Endothelial cell of umbilical vein (primary cell): ENCODE results near the gene DCP2. TPM values are rescaled to one million over a fixed set of nuclear protein-coding genes. Genes with fewer than 3 reads are reported as not detected.

ENCODE experiments used
- BruUV-seq: library from RNA; stranded (reverse); fragments of 400-500 nt; replicated peaks from 2 replicates; lab custom pipeline; 2021; lab: Mats Ljungman, UMichigan
- CTCF ChIA-PET: fragments of 300-600, 350-600 bp; sonication (Branson Sonifier 250); formaldehyde crosslinking; loops from one replicate; lab custom pipeline; 2021; ENCODE audit warnings: antibody characterized with exemption, inconsistent platforms; lab: Charles Lee
- POLR2A ChIA-PET: fragments of 300-600, 350-600 bp; sonication (Branson Sonifier 250); formaldehyde crosslinking; loops from one replicate; lab custom pipeline; 2021; ENCODE audit warnings: antibody characterized with exemption, inconsistent platforms; lab: Charles Lee
- DNase-seq: peaks from one replicate; pipeline ENCODE4 v3.0.0-alpha.2; 2011; ENCODE audit warnings: low read depth, low spot score
- FAIRE-seq: peaks from 2 replicates; lab custom pipeline; 2011; peaks lifted over from hg19 to GRCh38; lab: Jason Lieb, UNC
- H2AFZ ChIP-seq: 2 replicates; pipeline ENCODE4 v1.6.0; 2012; ENCODE audit warnings: low read depth, low read length, control low read depth, inconsistent platforms
- H3K27ac ChIP-seq: 2 replicates; pipeline ENCODE4 v1.5.1; 2011; ENCODE audit warnings: low read depth, mild to moderate bottlenecking, control low read depth, low read length, moderate library complexity; ENCODE audit not compliant: insufficient read depth
- H3K27me3 ChIP-seq, 2 experiments: 2 replicates each; pipeline versions ENCODE4 v1.6.0 to v1.6.1; 2011; ENCODE audit warnings: low read length in 2 of 2, mixed read lengths in 1 of 2; ENCODE audit not compliant: control insufficient read depth in 2 of 2, insufficient read depth in 2 of 2
- H3K36me3 ChIP-seq, 2 experiments: 2 replicates in 1 of 2; 3 replicates in 1 of 2; pipeline ENCODE4 v1.5.1; 2011; ENCODE audit warnings: low read length in 2 of 2, mild to moderate bottlenecking in 1 of 2, moderate library complexity in 1 of 2; ENCODE audit not compliant: control insufficient read depth in 2 of 2, insufficient read depth in 2 of 2; ENCODE audit errors: extremely low read depth in 1 of 2
- H3K4me1 ChIP-seq: 3 replicates; pipeline ENCODE4 v1.5.1; 2011; ENCODE audit warnings: mild to moderate bottlenecking, low read length; ENCODE audit not compliant: control insufficient read depth, insufficient read depth; ENCODE audit errors: extremely low read depth
- H3K4me2 ChIP-seq: 2 replicates; pipeline ENCODE4 v1.6.1; 2011; ENCODE audit warnings: low read length, control low read depth, mixed read lengths; ENCODE audit not compliant: insufficient read depth
- H3K4me3 ChIP-seq, 3 experiments: fragments of 200-600 bp in 1 of 3; sonication (generic), shearing (Covaris generic) in 1 of 3; replicated peaks in 1 of 3; 2 replicates each; pipeline ENCODE4 v1.5.1; 2011 to 2016; ENCODE audit warnings: control low read depth in 3 of 3, low read length in 3 of 3, mild to moderate bottlenecking in 2 of 3, inconsistent platforms in 1 of 3, low read depth in 1 of 3, moderate library complexity in 1 of 3; ENCODE audit not compliant: insufficient read depth in 1 of 3
- H3K79me2 ChIP-seq: 2 replicates; pipeline ENCODE4 v1.6.0; 2012; ENCODE audit warnings: low read length, inconsistent platforms; ENCODE audit not compliant: control insufficient read depth, insufficient read depth
- H3K9ac ChIP-seq: replicated peaks from 2 replicates; pipeline ENCODE3; 2011; ENCODE audit warnings: low read length, control low read depth; ENCODE audit not compliant: insufficient read depth; ENCODE audit errors: extremely low read depth
- H3K9me1 ChIP-seq: replicated peaks from 3 replicates; pipeline ENCODE4 v1.6.0; 2011; ENCODE audit warnings: mild to moderate bottlenecking, low read length; ENCODE audit not compliant: control insufficient read depth, insufficient read depth; ENCODE audit errors: extremely low read depth
- H3K9me3 ChIP-seq: replicated peaks from 2 replicates; pipeline ENCODE4 v1.5.1; 2012; ENCODE audit warnings: low read length, inconsistent platforms; ENCODE audit not compliant: control insufficient read depth, insufficient read depth
- H4K20me1 ChIP-seq: replicated peaks from 2 replicates; pipeline ENCODE3; 2011; ENCODE audit warnings: mild to moderate bottlenecking, low read length; ENCODE audit not compliant: control insufficient read depth, insufficient read depth; ENCODE audit errors: extremely low read depth
- FOS ChIP-seq: IDR thresholded peaks from 2 replicates; pipeline ENCODE4 v1.6.1; 2011; ENCODE audit warnings: mild to moderate bottlenecking, low read length, moderate library complexity, borderline replicate concordance; ENCODE audit not compliant: insufficient read depth
- JUN ChIP-seq: IDR thresholded peaks from 2 replicates; pipeline ENCODE4 v1.6.1; 2011; ENCODE audit warnings: borderline replicate concordance, low read depth; ENCODE audit not compliant: insufficient read length, insufficient read depth
- MYC ChIP-seq: IDR thresholded peaks from one replicate; pipeline ENCODE4 v1.6.1; 2011; ENCODE audit warnings: mild to moderate bottlenecking, low read depth, low read length
- POLR2A ChIP-seq: IDR thresholded peaks from 2 replicates; pipeline ENCODE4 v1.6.1; 2012; ENCODE audit warnings: low read depth, mild to moderate bottlenecking, control low read depth, low read length
- POLR2AphosphoS5 ChIP-seq: IDR thresholded peaks from 2 replicates; pipeline ENCODE4 v1.6.1; 2012; ENCODE audit warnings: low read depth, mild to moderate bottlenecking, control low read depth, low read length, moderate library complexity; ENCODE audit not compliant: insufficient read depth
- dilution Hi-C: fragments of 300-500 bp; cut with MboI; formaldehyde crosslinking; loops from one replicate; pipeline ENCODE4 v1.15.0; 2019; ENCODE audit warnings: low sequenced_read_pairs; ENCODE audit not compliant: extremely low pct_ligation_motif_present
- intact Hi-C: fragments of 100-400 bp; cut with micrococcal nuclease; formaldehyde crosslinking; loops from one replicate; pipeline ENCODE4 v1.10.0; 2022
- polyA plus RNA-seq, 4 experiments: library from polyadenylated mRNA; depleted of rRNA in 3 of 4; stranded (reverse) in 3 of 4; unstranded in 1 of 4; fragments of >200 nt; gene quantifications; 2 replicates each; pipeline versions ENCODE4 v1.2.1 to v1.2.3, GENCODE V29; 2011 to 2012; ENCODE audit warnings: missing spikeins in 1 of 4
- total RNA-seq: library from RNA; stranded (reverse); gene quantifications from 2 replicates; pipeline ENCODE4 v1.2.3, GENCODE V29; 2021
- TF ChIP-seq, protein P1 (sequence below): IDR thresholded peaks from 2 replicates; pipeline ENCODE4 v1.6.1; 2011; ENCODE audit not compliant: insufficient read depth, insufficient read length

The DCP2 gene
- total and polyA plus RNA-seq, 2 donors (not counting 3 experiments of a cell fraction or from before 2014, with no cell fraction given) = 11.3 to 60.0 TPM

DNA sequence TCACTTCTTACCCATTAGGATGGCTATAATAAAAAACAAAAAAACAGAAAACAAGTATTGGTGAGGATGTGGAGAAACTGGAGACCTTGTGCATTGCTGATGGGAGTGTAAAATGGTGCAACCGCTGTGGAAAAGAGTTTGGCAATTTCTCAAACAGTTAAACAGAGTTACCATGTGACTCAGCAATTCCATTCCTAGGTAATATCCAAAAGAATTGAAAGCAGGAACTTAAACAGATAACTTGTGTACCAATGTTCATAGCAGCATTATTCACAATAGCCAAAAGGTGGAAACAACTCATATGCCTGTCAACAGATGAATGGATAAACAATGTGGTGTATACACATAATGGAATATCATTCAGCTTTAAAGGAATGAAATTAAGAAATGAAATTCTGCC lies 28.9 kb downstream of the DCP2 start:
- dilution Hi-C loops (no loop called here), intact Hi-C loops (loop anchor here (2.0 kb wide), 1 partner anchor 15 kb away; no protein-coding TSS in a partner anchor)
- H3K36me3 ChIP-seq = peaks cover 4 to 10% of the 10 kb centered on the region in 2 experiments
- no peak overlapping the region for H3K27ac ChIP-seq
- no peaks in the 10 kb centered on the region for H4K20me1 ChIP-seq
- ChIA-PET POLR2A (no interaction called here), CTCF (interaction anchor here (1.1 to 2.4 kb wide), 3 partner anchors 9 to 15 kb away, joined by 3 to 15 read pairs (median 4); no protein-coding TSS in a partner anchor)
- no peaks in the 10 kb centered on the region for H3K9me3 ChIP-seq
- FAIRE-seq (no peak), DNase-seq (no peak)
- no peaks in the 10 kb centered on the region for H3K79me2 ChIP-seq
- TF ChIP-seq JUN (no peak), POLR2AphosphoS5 (no peak), MYC (no peak), FOS (no peak)
- TF ChIP-seq, protein P1, sequence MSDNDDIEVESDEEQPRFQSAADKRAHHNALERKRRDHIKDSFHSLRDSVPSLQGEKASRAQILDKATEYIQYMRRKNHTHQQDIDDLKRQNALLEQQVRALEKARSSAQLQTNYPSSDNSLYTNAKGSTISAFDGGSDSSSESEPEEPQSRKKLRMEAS = no peak
- no peaks in the 10 kb centered on the region for H3K27me3 ChIP-seq
- BruUV-seq = no TSS peak
- no peak overlapping the region for H2AFZ ChIP-seq
- H3K4me1 ChIP-seq = peaks cover 4% of the 10 kb centered on the region
- H3K4me3 ChIP-seq = no peak overlapping the region
- H3K9ac ChIP-seq = no peak overlapping the region
- H3K9me1 ChIP-seq = no peaks in the 10 kb centered on the region
- no peak overlapping the region for H3K4me2 ChIP-seq

DNA sequence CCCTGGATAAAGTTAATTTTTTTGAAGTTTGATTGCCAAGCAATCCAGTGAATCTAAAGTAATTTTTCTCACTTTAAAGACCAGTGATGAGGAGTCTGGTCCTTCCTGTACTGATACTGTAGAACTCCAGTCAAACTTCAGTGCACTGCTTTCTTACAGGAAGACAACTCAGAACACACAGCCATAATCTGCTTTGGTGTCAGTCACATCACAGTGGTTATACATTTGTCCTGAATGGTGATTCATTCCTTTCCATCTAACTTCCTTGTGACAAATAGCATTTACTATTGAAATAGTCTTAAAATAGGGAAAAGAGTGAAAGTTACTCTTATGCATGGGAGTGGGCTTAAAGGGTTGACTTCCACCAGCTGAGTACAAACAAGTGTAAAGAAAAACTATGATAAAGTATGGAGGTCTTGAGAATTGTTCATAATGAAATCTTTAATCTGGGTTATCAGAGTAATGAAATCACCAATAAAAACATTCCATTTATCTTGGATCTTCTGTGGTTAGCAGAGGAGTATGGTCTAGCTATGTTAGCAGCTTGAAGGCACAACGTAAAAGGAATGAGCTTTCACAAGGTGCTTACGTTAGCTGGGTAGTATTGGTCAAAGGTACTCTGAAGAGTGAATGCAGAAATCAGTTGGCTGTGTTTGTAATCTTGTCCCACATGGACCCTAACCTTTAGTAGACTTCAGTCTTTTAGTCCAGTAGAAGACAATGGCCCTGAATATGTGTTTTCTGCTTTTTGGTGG lies 41.5 kb downstream of the DCP2 start:
- no peak overlapping the region for H3K4me3 ChIP-seq
- H3K4me1 ChIP-seq = peaks cover 51% of the 10 kb centered on the region
- dilution Hi-C loops (no loop called here), intact Hi-C loops (no loop called here)
- peak; percentile 31 for DNase-seq
- POLR2A ChIA-PET = no interaction called here
- peaks cover 8% of the 10 kb centered on the region for H3K79me2 ChIP-seq
- no peaks in the 10 kb centered on the region for H3K27me3 ChIP-seq
- peak; percentile 67 for TF ChIP-seq FOS
- TF ChIP-seq POLR2A = peak; percentile 16
- TF ChIP-seq, protein P1 = no peak
- CTCF ChIA-PET = interaction anchor here (1.1 to 2.5 kb wide), 3 partner anchors 12 to 22 kb away, joined by 3 to 7 read pairs (median 4); no protein-coding TSS in a partner anchor
- no peak overlapping the region for H2AFZ ChIP-seq
- no peak overlapping the region for H3K9ac ChIP-seq
- no peaks in the 10 kb centered on the region for H3K9me1 ChIP-seq
- peaks cover 3 to 8% of the 10 kb centered on the region in 2 experiments for H3K36me3 ChIP-seq
- no peak overlapping the region for H3K27ac ChIP-seq
- no peak overlapping the region for H3K4me2 ChIP-seq
- no peaks in the 10 kb centered on the region for H3K9me3 ChIP-seq
- FAIRE-seq = peak; percentile 31
- no peaks in the 10 kb centered on the region for H4K20me1 ChIP-seq
- BruUV-seq = no TSS peak
